Uterus (tissue), 2 donors: Measurements from ENCODE around the gene CUL4A.

Source experiments
- CTCF ChIP-seq, 4 experiments: fragments of 200-600 bp in 2 of 4; fragments of 450-650 bp in 2 of 4; sonication (generic) in 2 of 4; IDR thresholded peaks; one replicate each; pipeline ENCODE4 v1.5.1; 2016 to 2019; ENCODE audit warnings: antibody characterized with exemption in 4 of 4, mild to moderate bottlenecking in 2 of 4, moderate library complexity in 1 of 4
- POLR2A ChIP-seq, 2 donors: fragments of 450-650 bp; IDR thresholded peaks; one replicate each; pipeline ENCODE4 v1.6.1; 2016; ENCODE audit warnings: antibody characterized with exemption in 2 of 2, mild to moderate bottlenecking in 1 of 2, moderate library complexity in 1 of 2

- TF ChIP-seq CTCF (IDR thresholded peaks at IDR 0.05) (no peak), POLR2A (IDR thresholded peaks at IDR 0.05) (no peak)
Measured at GRCh38 chr13:113283904-113284303, 74.5 kb downstream of the CUL4A start.
